HL-60 (cell line): Measurements from ENCODE around the gene MALRD1.

Experiments
- DNase-seq, 2 experiments: peaks; one replicate each; pipeline ENCODE4 v3.0.0-alpha.2; 2010 to 2020; ENCODE audit warnings: low read depth in 1 of 2, low spot score in 1 of 2
- H3K27ac ChIP-seq: fragments of 250-450 bp; sonication (Bioruptor Pico); replicated peaks from 2 replicates; pipeline ENCODE4 v1.5.1; 2020; ENCODE audit warnings: mild to moderate bottlenecking, moderate library complexity
- H3K27me3 ChIP-seq: fragments of 250-450 bp; sonication (Bioruptor Pico); 2 replicates; pipeline ENCODE4 v1.5.1; 2021; ENCODE audit warnings: mild to moderate bottlenecking, moderate library complexity; ENCODE audit not compliant: insufficient read depth, poor library complexity, severe bottlenecking
- H3K4me3 ChIP-seq: replicated peaks from 2 replicates; pipeline ENCODE4 v1.5.1; 2011; ENCODE audit warnings: mild to moderate bottlenecking, control low read depth, low read length; ENCODE audit not compliant: insufficient read depth
- CTCF ChIP-seq: IDR thresholded peaks from one replicate; pipeline ENCODE4 v1.5.1; 2011; ENCODE audit warnings: low read length, control low read depth, inconsistent platforms; ENCODE audit not compliant: insufficient read depth
- GABPA ChIP-seq: IDR thresholded peaks from 2 replicates; pipeline ENCODE4 v1.6.1; 2012; ENCODE audit warnings: low read depth
- POLR2AphosphoS5 ChIP-seq: IDR thresholded peaks from 2 replicates; pipeline ENCODE4 v1.6.1; 2012; ENCODE audit warnings: low read depth
- REST ChIP-seq: IDR thresholded peaks from 2 replicates; pipeline ENCODE4 v1.6.1; 2012; ENCODE audit warnings: low read depth; ENCODE audit not compliant: insufficient replicate concordance
- SPI1 ChIP-seq: IDR thresholded peaks from 2 replicates; pipeline ENCODE4 v1.6.1; 2012; ENCODE audit warnings: low read depth, mild to moderate bottlenecking, borderline replicate concordance

Gene MALRD1

GRCh38 chr10:19638896-19639233 lies 590.3 kb downstream of the MALRD1 start:
- Histone ChIP-seq H3K27me3 (no peaks in the 10 kb centered on the region), H3K27ac (no peak overlapping the region), H3K4me3 (no peak overlapping the region)
- no peak for TF ChIP-seq REST
- TF ChIP-seq GABPA, result no peak
- no peak for TF ChIP-seq POLR2AphosphoS5
- no peak for TF ChIP-seq CTCF
- TF ChIP-seq SPI1, result no peak
- no peak for DNase-seq

- TF ChIP-seq SPI1 (no peak), CTCF (no peak), REST (no peak), GABPA (no peak), POLR2AphosphoS5 (no peak)
- Histone ChIP-seq H3K27me3 (no peaks in the 10 kb centered on the region), H3K4me3 (no peak overlapping the region), H3K27ac (no peak overlapping the region)
- no peak for DNase-seq
Observed at GRCh38 chr10:19640566-19641263, 592.1 kb downstream of the MALRD1 start.

GRCh38 chr10:19651549-19651948 lies 602.9 kb downstream of the MALRD1 start:
- no peak for DNase-seq
- H3K27me3 ChIP-seq, result no peaks in the 10 kb centered on the region

More at GRCh38 chr10:19651549-19651948, 602.9 kb downstream of the MALRD1 start:
- no peak for TF ChIP-seq GABPA
- TF ChIP-seq CTCF, result no peak
- TF ChIP-seq REST, result no peak
- H3K27ac ChIP-seq, result no peak overlapping the region
- no peak overlapping the region for H3K4me3 ChIP-seq
